GM18498 (cell line): ENCODE results near the gene ARIH2.
A peak's percentile ranks its signal among the peaks of the same experiment; 100 is the strongest.

Source experiments
- ATAC-seq: cut with Tn5 transposase; IDR thresholded peaks from one replicate; pipeline ENCODE4 v1.9.1; 2021; ENCODE audit warnings: mild to moderate bottlenecking, moderate library complexity; ENCODE audit not compliant: unreplicated experiment

The ARIH2 gene

GRCh38 chr3:48928679-48929078 is 10.0 kb downstream of the ARIH2 start:
- ATAC-seq, result no peak

GRCh38 chr3:48929358-48930035 is 10.9 kb downstream of the ARIH2 start:
- ATAC-seq, result no peak

- ATAC-seq, result no peak
Measured at GRCh38 chr3:48930590-48930989, 11.9 kb downstream of the ARIH2 start.

- ATAC-seq, result no peak
Measured at GRCh38 chr3:48931944-48932580, 13.4 kb downstream of the ARIH2 start.

GRCh38 chr3:48934333-48934991 is 15.8 kb downstream of the ARIH2 start:
- ATAC-seq, result no peak

GRCh38 chr3:48935530-48935929 is 16.9 kb downstream of the ARIH2 start:
- no peak for ATAC-seq

GRCh38 chr3:48938156-48938555 is 19.5 kb downstream of the ARIH2 start:
- ATAC-seq, result no peak

- ATAC-seq, result no peak
Measured at GRCh38 chr3:48938689-48939088, 20.0 kb downstream of the ARIH2 start.

GRCh38 chr3:48945432-48945831 is 26.8 kb downstream of the ARIH2 start:
- no peak for ATAC-seq

- ATAC-seq, result peak; percentile 54
Measured at GRCh38 chr3:48945891-48946549, 27.4 kb downstream of the ARIH2 start.

GRCh38 chr3:48949376-48949717 is 30.7 kb downstream of the ARIH2 start:
- no peak for ATAC-seq

GRCh38 chr3:48950051-48950450 is 31.4 kb downstream of the ARIH2 start:
- ATAC-seq, result no peak

GRCh38 chr3:48951764-48952163 is 33.1 kb downstream of the ARIH2 start:
- ATAC-seq, result no peak

GRCh38 chr3:48952510-48953118 is 34.0 kb downstream of the ARIH2 start:
- no peak for ATAC-seq

- no peak for ATAC-seq
Measured at GRCh38 chr3:48957006-48957705, 38.5 kb downstream of the ARIH2 start.

GRCh38 chr3:48960841-48961413 is 42.3 kb downstream of the ARIH2 start:
- no peak for ATAC-seq

- no peak for ATAC-seq
Measured at GRCh38 chr3:48962340-48962739, 43.7 kb downstream of the ARIH2 start.

- ATAC-seq, result no peak
Measured at GRCh38 chr3:48962939-48963338, 44.3 kb downstream of the ARIH2 start.

- ATAC-seq, result no peak
Measured at GRCh38 chr3:48963591-48963990, 44.9 kb downstream of the ARIH2 start.

GRCh38 chr3:48966367-48966766 is 47.7 kb downstream of the ARIH2 start:
- ATAC-seq, result no peak
